Measurements from ENCODE around the gene CDK16.
A peak's percentile ranks its signal among the peaks of the same experiment; 100 is the strongest.

Gene CDK16

GRCh38 chrX:47212381-47213293 is 5.8 kb upstream of the CDK16 start:
- H3K27ac ChIP-seq, result no peak overlapping the region

GRCh38 chrX:47214435-47215077 is 3.9 kb upstream of the CDK16 start:
- TF ChIP-seq CTCF (conservative IDR thresholded peaks at IDR 0.05), result no peak
- no peak for TF ChIP-seq ZFX (IDR thresholded peaks at IDR 0.05)
- peak overlapping the region; percentile 100 for H3K27ac ChIP-seq

More at GRCh38 chrX:47212381-47213293, 5.8 kb upstream of the CDK16 start:
- no peak for TF ChIP-seq ZFX (IDR thresholded peaks at IDR 0.05)
- TF ChIP-seq CTCF (conservative IDR thresholded peaks at IDR 0.05), result no peak

DNA sequence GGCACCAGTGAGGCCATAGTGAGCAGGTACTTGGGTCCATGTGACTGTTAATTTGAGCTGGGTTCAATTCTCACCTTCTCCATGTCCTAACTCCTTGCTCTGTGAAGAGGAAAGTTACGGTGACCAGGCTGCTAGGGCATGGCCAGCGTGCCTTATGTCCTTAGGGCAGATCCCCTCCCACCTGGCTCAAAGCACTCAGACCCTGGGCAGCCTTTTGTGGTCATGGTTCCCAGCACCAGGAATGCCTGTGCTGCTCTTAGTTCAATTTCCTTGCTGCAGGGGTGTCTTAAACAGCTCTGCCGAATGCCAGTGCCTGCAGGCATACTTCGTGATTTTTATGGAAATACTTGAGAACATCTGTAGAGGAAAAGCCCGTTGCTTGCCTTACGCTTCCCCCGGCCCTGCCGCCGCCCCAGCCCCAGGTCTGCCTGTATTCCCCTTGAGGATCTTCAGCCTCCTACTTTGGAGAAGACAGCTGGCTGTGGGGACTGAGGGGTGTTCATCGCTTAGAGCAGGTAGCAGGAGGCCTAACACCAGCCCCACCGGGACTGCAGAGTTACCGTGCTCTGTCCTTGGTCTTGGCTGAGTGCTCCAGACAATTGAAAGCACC is 3.1 kb upstream of the CDK16 start:
- peak overlapping the region; percentile 100 for H3K27ac ChIP-seq
- TF ChIP-seq ZFX (IDR thresholded peaks at IDR 0.05), result no peak
- no peak for TF ChIP-seq CTCF (conservative IDR thresholded peaks at IDR 0.05)

GRCh38 chrX:47216393-47216925 is 2.0 kb upstream of the CDK16 start:
- peak overlapping the region; percentile 100 for H3K27ac ChIP-seq
- TF ChIP-seq ZFX (IDR thresholded peaks at IDR 0.05) (no peak), CTCF (conservative IDR thresholded peaks at IDR 0.05) (no peak)

DNA sequence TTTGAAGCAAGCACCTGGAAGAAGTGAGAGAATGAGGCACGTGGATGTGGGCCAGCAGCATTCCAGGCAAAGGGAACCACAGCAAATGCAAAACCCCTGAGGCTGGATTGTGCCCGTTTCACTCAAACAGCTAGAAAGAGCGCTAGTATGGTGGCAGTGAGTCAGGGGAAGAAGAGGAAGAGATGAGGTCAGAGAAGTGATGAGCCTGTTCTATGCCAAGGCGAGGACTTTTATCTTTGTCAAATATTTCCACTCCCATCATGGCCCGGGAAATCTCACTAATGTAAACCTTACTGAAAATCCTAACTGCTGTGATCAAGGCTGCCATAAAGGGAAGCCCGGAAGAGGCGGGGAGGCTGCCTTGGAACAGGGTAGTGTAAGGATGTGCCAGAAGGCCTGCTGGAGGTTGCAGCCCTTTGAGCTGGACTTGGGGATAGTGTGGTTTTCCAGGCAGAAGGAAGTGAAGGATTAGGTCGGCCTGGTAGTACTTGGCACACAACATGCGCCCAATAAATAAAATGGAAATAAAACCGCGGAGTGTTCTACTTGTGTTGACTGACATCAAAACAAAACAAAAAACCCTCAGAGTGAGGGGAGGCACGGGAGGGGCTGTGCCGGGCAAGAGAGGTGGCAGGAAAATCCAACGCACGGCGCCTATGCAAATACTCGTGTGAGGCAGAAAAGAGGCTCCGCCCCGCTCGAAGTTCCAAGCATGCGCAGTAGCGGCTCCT is 1.2 kb upstream of the CDK16 start:
- TF ChIP-seq ZFX (IDR thresholded peaks at IDR 0.05), result no peak
- TF ChIP-seq CTCF (conservative IDR thresholded peaks at IDR 0.05), result no peak
- H3K27ac ChIP-seq, result peak overlapping the region; percentile 100

DNA sequence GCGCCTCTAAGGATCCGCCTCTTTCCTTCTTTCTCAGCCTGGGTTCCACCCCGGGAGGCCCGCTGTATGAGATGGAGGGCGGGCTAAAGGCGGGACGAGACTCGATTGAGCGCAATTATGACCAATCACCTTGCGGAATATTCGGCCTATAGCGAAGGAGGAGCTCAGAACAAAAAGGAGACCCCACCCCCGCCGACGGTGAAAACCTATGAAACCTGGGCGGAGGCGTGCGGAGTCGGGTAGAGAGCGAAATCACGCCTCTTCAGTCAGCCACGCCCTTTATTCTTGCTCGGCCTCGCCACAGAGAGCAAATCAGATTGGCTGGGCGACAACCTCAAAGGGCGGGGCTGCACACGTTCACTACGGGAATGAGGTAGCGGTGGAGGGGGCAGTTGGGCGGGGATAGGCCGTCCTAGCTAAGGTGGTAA is 615 bp upstream of the CDK16 start:
- TF ChIP-seq ZFX (IDR thresholded peaks at IDR 0.05), result no peak
- no peak for TF ChIP-seq CTCF (conservative IDR thresholded peaks at IDR 0.05)
- H3K27ac ChIP-seq, result peak overlapping the region; percentile 100
